ENCODE data around the gene SPDYA. TPM values are rescaled to one million over a fixed set of nuclear protein-coding genes. Genes with fewer than 3 reads are reported as not detected.

SPDYA gene
- total and polyA plus RNA-seq, 2 of the 13 experiments (the other 11 are each of a cell fraction or from before 2014, with no cell fraction given) = 0.32 to 0.75 TPM

DNA sequence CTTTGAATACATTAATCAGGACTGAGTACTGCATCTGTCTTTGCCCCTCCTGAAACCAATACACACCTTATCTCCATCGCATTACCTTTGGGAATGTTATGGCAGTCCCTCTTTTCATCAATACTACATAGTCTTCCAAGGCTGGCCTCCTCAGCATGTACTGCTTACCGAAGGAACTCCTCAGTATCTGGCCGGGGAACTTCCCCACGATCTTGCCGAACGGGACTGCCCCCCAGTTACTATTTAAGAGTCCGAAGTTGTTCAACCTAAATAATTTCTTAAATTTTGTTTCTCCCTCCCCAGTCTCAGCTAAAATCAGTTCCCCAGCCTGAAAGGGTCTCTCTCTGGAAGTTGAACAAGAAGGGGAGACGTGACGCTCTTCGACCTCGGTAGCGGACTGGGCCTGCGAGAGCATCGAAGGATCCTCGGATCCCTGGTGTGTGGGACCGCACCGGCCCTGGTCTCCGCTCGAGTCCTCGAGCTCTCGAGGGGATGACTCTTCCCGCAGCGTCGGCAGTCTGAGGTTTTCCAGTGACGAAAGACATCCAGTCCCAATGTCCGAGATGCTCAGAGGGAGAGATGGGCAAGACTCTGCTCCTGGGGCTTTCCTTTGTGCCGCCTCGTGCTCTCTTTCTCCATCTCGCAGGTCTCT is 59.0 kb downstream of the SPDYA start (continued):
- TF ChIP-seq, protein P1, sequence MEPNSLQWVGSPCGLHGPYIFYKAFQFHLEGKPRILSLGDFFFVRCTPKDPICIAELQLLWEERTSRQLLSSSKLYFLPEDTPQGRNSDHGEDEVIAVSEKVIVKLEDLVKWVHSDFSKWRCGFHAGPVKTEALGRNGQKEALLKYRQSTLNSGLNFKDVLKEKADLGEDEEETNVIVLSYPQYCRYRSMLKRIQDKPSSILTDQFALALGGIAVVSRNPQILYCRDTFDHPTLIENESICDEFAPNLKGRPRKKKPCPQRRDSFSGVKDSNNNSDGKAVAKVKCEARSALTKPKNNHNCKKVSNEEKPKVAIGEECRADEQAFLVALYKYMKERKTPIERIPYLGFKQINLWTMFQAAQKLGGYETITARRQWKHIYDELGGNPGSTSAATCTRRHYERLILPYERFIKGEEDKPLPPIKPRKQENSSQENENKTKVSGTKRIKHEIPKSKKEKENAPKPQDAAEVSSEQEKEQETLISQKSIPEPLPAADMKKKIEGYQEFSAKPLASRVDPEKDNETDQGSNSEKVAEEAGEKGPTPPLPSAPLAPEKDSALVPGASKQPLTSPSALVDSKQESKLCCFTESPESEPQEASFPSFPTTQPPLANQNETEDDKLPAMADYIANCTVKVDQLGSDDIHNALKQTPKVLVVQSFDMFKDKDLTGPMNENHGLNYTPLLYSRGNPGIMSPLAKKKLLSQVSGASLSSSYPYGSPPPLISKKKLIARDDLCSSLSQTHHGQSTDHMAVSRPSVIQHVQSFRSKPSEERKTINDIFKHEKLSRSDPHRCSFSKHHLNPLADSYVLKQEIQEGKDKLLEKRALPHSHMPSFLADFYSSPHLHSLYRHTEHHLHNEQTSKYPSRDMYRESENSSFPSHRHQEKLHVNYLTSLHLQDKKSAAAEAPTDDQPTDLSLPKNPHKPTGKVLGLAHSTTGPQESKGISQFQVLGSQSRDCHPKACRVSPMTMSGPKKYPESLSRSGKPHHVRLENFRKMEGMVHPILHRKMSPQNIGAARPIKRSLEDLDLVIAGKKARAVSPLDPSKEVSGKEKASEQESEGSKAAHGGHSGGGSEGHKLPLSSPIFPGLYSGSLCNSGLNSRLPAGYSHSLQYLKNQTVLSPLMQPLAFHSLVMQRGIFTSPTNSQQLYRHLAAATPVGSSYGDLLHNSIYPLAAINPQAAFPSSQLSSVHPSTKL (CRISPR knock-in tag; IDR thresholded peaks at IDR 0.05) = no peak
- no peak for TF ChIP-seq NFE2 (CRISPR knock-in tag; IDR thresholded peaks at IDR 0.05)
- TF ChIP-seq ZNF775 (CRISPR knock-in tag; IDR thresholded peaks at IDR 0.05; ENCODE audit: borderline replicate concordance) = peak; percentile 29; the same call in 1 of the 2 replicates
- TF ChIP-seq, protein P2, sequence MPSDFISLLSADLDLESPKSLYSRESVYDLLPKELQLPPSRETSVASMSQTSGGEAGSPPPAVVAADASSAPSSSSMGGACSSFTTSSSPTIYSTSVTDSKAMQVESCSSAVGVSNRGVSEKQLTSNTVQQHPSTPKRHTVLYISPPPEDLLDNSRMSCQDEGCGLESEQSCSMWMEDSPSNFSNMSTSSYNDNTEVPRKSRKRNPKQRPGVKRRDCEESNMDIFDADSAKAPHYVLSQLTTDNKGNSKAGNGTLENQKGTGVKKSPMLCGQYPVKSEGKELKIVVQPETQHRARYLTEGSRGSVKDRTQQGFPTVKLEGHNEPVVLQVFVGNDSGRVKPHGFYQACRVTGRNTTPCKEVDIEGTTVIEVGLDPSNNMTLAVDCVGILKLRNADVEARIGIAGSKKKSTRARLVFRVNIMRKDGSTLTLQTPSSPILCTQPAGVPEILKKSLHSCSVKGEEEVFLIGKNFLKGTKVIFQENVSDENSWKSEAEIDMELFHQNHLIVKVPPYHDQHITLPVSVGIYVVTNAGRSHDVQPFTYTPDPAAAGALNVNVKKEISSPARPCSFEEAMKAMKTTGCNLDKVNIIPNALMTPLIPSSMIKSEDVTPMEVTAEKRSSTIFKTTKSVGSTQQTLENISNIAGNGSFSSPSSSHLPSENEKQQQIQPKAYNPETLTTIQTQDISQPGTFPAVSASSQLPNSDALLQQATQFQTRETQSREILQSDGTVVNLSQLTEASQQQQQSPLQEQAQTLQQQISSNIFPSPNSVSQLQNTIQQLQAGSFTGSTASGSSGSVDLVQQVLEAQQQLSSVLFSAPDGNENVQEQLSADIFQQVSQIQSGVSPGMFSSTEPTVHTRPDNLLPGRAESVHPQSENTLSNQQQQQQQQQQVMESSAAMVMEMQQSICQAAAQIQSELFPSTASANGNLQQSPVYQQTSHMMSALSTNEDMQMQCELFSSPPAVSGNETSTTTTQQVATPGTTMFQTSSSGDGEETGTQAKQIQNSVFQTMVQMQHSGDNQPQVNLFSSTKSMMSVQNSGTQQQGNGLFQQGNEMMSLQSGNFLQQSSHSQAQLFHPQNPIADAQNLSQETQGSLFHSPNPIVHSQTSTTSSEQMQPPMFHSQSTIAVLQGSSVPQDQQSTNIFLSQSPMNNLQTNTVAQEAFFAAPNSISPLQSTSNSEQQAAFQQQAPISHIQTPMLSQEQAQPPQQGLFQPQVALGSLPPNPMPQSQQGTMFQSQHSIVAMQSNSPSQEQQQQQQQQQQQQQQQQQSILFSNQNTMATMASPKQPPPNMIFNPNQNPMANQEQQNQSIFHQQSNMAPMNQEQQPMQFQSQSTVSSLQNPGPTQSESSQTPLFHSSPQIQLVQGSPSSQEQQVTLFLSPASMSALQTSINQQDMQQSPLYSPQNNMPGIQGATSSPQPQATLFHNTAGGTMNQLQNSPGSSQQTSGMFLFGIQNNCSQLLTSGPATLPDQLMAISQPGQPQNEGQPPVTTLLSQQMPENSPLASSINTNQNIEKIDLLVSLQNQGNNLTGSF (CRISPR knock-in tag; IDR thresholded peaks at IDR 0.05) = 0 out of 2 replicates have a peak, but pooled peaks have one; percentile 8
- TF ChIP-seq NRL (CRISPR knock-in tag; IDR thresholded peaks at IDR 0.05; ENCODE audit: borderline replicate concordance) = peak; percentile 92
- TF ChIP-seq, protein P3, sequence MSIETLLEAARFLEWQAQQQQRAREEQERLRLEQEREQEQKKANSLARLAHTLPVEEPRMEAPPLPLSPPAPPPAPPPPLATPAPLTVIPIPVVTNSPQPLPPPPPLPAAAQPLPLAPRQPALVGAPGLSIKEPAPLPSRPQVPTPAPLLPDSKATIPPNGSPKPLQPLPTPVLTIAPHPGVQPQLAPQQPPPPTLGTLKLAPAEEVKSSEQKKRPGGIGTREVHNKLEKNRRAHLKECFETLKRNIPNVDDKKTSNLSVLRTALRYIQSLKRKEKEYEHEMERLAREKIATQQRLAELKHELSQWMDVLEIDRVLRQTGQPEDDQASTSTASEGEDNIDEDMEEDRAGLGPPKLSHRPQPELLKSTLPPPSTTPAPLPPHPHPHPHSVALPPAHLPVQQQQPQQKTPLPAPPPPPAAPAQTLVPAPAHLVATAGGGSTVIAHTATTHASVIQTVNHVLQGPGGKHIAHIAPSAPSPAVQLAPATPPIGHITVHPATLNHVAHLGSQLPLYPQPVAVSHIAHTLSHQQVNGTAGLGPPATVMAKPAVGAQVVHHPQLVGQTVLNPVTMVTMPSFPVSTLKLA (IDR thresholded peaks at IDR 0.05) = no peak
- 0 out of 2 replicates have a peak, but pooled peaks have one; percentile 4 for TF ChIP-seq ZFP37 (CRISPR knock-in tag; IDR thresholded peaks at IDR 0.05; ENCODE audit: borderline replicate concordance)
- TF ChIP-seq SATB2 (CRISPR knock-in tag; IDR thresholded peaks at IDR 0.05) = no peak
- no peak for TF ChIP-seq HHEX (CRISPR knock-in tag; IDR thresholded peaks at IDR 0.05)
- TF ChIP-seq TEAD3 (CRISPR knock-in tag; optimal IDR thresholded peaks at IDR 0.05; ENCODE audit: borderline replicate concordance) = no peak
- TF ChIP-seq PAX8 (CRISPR knock-in tag; IDR thresholded peaks at IDR 0.05; ENCODE audit: borderline replicate concordance) = 0 out of 2 replicates have a peak, but pooled peaks have one; percentile 93
- TF ChIP-seq GABPA (IDR thresholded peaks at IDR 0.05; ENCODE audit: low read depth, low read length) = no peak
- no peak for TF ChIP-seq GABPA (CRISPR knock-in tag; IDR thresholded peaks at IDR 0.05; ENCODE audit: low read depth)
- TF ChIP-seq RFX3 (CRISPR knock-in tag; IDR thresholded peaks at IDR 0.05) = no peak
- TF ChIP-seq ZNF850 (CRISPR knock-in tag; conservative IDR thresholded peaks at IDR 0.05) = no peak
- TF ChIP-seq, protein P4, sequence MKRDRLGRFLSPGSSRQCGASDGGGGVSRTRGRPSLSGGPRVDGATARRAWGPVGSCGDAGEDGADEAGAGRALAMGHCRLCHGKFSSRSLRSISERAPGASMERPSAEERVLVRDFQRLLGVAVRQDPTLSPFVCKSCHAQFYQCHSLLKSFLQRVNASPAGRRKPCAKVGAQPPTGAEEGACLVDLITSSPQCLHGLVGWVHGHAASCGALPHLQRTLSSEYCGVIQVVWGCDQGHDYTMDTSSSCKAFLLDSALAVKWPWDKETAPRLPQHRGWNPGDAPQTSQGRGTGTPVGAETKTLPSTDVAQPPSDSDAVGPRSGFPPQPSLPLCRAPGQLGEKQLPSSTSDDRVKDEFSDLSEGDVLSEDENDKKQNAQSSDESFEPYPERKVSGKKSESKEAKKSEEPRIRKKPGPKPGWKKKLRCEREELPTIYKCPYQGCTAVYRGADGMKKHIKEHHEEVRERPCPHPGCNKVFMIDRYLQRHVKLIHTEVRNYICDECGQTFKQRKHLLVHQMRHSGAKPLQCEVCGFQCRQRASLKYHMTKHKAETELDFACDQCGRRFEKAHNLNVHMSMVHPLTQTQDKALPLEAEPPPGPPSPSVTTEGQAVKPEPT (CRISPR knock-in tag; IDR thresholded peaks at IDR 0.05; ENCODE audit: low read depth) = no peak
- no peak for TF ChIP-seq ZNF720 (CRISPR knock-in tag; IDR thresholded peaks at IDR 0.05)
- TF ChIP-seq ZSCAN31 (CRISPR knock-in tag; IDR thresholded peaks at IDR 0.05; ENCODE audit: low read depth) = no peak

Measured in HepG2 (cell line).